HepG2 (cell line): ENCODE results near the gene CCDC116. TPM values are rescaled to one million over a fixed set of nuclear protein-coding genes. Genes with fewer than 3 reads are reported as not detected.

Experiments
- ATAC-seq: fragments of 200-7000 bp; cut with Tn5 transposase; 3 replicates; pipeline ENCODE4 v1.9.1; 2020; ENCODE audit warnings: mild to moderate bottlenecking, moderate library complexity
- BruUV-seq: library from RNA; stranded (reverse); fragments of 400-500 nt; replicated peaks from 2 replicates; lab custom pipeline; 2021; lab: Mats Ljungman, UMichigan
- CTCF ChIA-PET: fragments of 300-600 bp; formaldehyde crosslinking; extraction: SDS; loops from one replicate; lab custom pipeline; 2021; ENCODE audit warnings: low total read pairs, inconsistent platforms, low intra/inter-chr PET ratio; lab: Yijun Ruan, JAX
- POLR2A ChIA-PET: fragments of 350-600 bp; sonication (Branson Sonifier 250); formaldehyde crosslinking; loops from one replicate; lab custom pipeline; 2020; ENCODE audit warnings: antibody characterized with exemption, inconsistent platforms; lab: Yijun Ruan, JAX
- DNase-seq: peaks from one replicate; pipeline ENCODE4 v3.0.0-alpha.2; 2015; ENCODE audit warnings: low spot score
- FAIRE-seq: peaks from 3 replicates; lab custom pipeline; 2011; peaks lifted over from hg19 to GRCh38; lab: Jason Lieb, UNC
- H2AFZ ChIP-seq: one replicate; pipeline ENCODE4 v1.6.1; 2011; ENCODE audit warnings: low read length, inconsistent platforms
- H3K27ac ChIP-seq: fragments of 300-600 bp; 3 replicates; pipeline ENCODE4 v1.8.0; 2011; ENCODE audit warnings: mixed run types, mild to moderate bottlenecking, mixed read lengths, low read length, inconsistent platforms; ENCODE audit not compliant: insufficient read depth; ENCODE audit errors: extremely low read length
- H3K27me3 ChIP-seq, 2 experiments: fragments of 200-600 bp in 1 of 2; 2 replicates in 1 of 2; 3 replicates in 1 of 2; pipeline versions ENCODE4 v1.6.0 to v1.8.0; 2011; ENCODE audit warnings: low read length in 2 of 2, mild to moderate bottlenecking in 2 of 2, moderate library complexity in 2 of 2, inconsistent platforms in 1 of 2; ENCODE audit not compliant: insufficient read depth in 2 of 2, control insufficient read depth in 1 of 2
- H3K36me3 ChIP-seq, 2 experiments: fragments of 200-600 bp in 1 of 2; replicated peaks in 1 of 2; 2 replicates in 1 of 2; 3 replicates in 1 of 2; pipeline versions ENCODE4 v1.5.1 to v1.8.0; 2011; ENCODE audit warnings: low read length in 2 of 2, inconsistent platforms in 1 of 2; ENCODE audit not compliant: insufficient read depth in 2 of 2, control insufficient read depth in 1 of 2
- H3K4me1 ChIP-seq: 2 replicates; pipeline ENCODE4 v1.5.1; 2012; ENCODE audit warnings: low read length, inconsistent platforms; ENCODE audit not compliant: insufficient read depth
- H3K4me2 ChIP-seq: 2 replicates; pipeline ENCODE4 v1.6.0; 2011; ENCODE audit warnings: low read depth, low read length, inconsistent platforms
- H3K4me3 ChIP-seq, 3 experiments: fragments of 200-600 bp in 1 of 3; sonication (generic), shearing (Covaris generic) in 1 of 3; replicated peaks in 1 of 3; 2 replicates each; pipeline ENCODE4 v1.5.1; 2011 to 2016; ENCODE audit warnings: low read length in 3 of 3, inconsistent platforms in 2 of 3, low read depth in 2 of 3, mild to moderate bottlenecking in 2 of 3, control low read depth in 1 of 3, mixed read lengths in 1 of 3; ENCODE audit not compliant: insufficient read depth in 1 of 3
- H3K79me2 ChIP-seq: one replicate; pipeline ENCODE4 v1.6.1; 2011; ENCODE audit warnings: low read length, inconsistent platforms; ENCODE audit not compliant: insufficient read depth
- H3K9ac ChIP-seq: 2 replicates; pipeline ENCODE4 v1.6.0; 2011; ENCODE audit warnings: mild to moderate bottlenecking, low read depth, low read length, inconsistent platforms; ENCODE audit not compliant: insufficient read depth
- H3K9me3 ChIP-seq: 2 replicates; pipeline ENCODE4 v1.5.1; 2012; ENCODE audit warnings: mild to moderate bottlenecking, low read length
- H4K20me1 ChIP-seq: 2 replicates; pipeline ENCODE4 v1.6.0; 2011; ENCODE audit warnings: inconsistent platforms, mild to moderate bottlenecking, low read length, moderate library complexity; ENCODE audit not compliant: insufficient read depth
- ADNP ChIP-seq: sonication (generic); formaldehyde crosslinking; IDR thresholded peaks from 2 replicates; pipeline ENCODE4 v1.4.0; 2020; ENCODE audit warnings: missing genetic modification reagents
- ATF3 ChIP-seq: sonication (generic); formaldehyde crosslinking; IDR thresholded peaks from 2 replicates; pipeline ENCODE4 v1.4.0; 2020; ENCODE audit warnings: missing genetic modification reagents
- ATF5 ChIP-seq: sonication (generic); formaldehyde crosslinking; IDR thresholded peaks from 2 replicates; pipeline ENCODE4 v1.4.0; 2020; ENCODE audit warnings: mild to moderate bottlenecking, low read depth, missing genetic modification reagents
- EED ChIP-seq: sonication (generic); formaldehyde crosslinking; IDR thresholded peaks from 2 replicates; pipeline ENCODE4 v1.5.0; 2020; ENCODE audit warnings: mild to moderate bottlenecking, missing genetic modification reagents
- GFI1 ChIP-seq: sonication (generic); formaldehyde crosslinking; IDR thresholded peaks from 2 replicates; pipeline ENCODE4 v1.5.0; 2020; ENCODE audit warnings: missing genetic modification reagents, mild to moderate bottlenecking, borderline replicate concordance
- HOXA9 ChIP-seq: sonication (generic); formaldehyde crosslinking; IDR thresholded peaks from 2 replicates; pipeline ENCODE4 v1.8.1; 2022; ENCODE audit warnings: missing genetic modification reagents, mild to moderate bottlenecking, moderate library complexity, borderline replicate concordance
- IRF1 ChIP-seq: sonication (generic); formaldehyde crosslinking; IDR thresholded peaks from 2 replicates; pipeline ENCODE4 v1.4.0; 2020; ENCODE audit warnings: low read depth, mild to moderate bottlenecking, missing genetic modification reagents
- RAD51 ChIP-seq: fragments of 450-650 bp; IDR thresholded peaks from 2 replicates; pipeline ENCODE4 v1.6.1; 2016; ENCODE audit warnings: borderline replicate concordance
- TFE3 ChIP-seq: IDR thresholded peaks from 2 replicates; pipeline ENCODE4 v1.6.1; 2016
- ZNF34 ChIP-seq: sonication (generic); formaldehyde crosslinking; IDR thresholded peaks from 2 replicates; pipeline ENCODE4 v1.4.0; 2020; ENCODE audit warnings: mild to moderate bottlenecking, missing genetic modification reagents, borderline replicate concordance
- ZNF883 ChIP-seq: sonication (generic); formaldehyde crosslinking; IDR thresholded peaks from 2 replicates; pipeline ENCODE4 v1.5.1; 2020; ENCODE audit warnings: mild to moderate bottlenecking, missing genetic modification reagents; ENCODE audit errors: not compliant biosample characterization
- WGBS: methylation state at CpG from one replicate; pipeline ENCODE4 v1.1.6; 2017; ENCODE audit warnings: low lambda C conversion rate; 5-methylcytosine and 5-hydroxymethylcytosine counted together
- in situ Hi-C: cut with HindIII; loops from 2 replicates; pipeline ENCODE4 v1.10.0; 2017; ENCODE audit warnings: low pct_unique_long_range_greater_than_20kb; ENCODE audit not compliant: extremely low pct_ligation_motif_present
- intact Hi-C: fragments of 100-400 bp; cut with micrococcal nuclease; formaldehyde crosslinking; loops from one replicate; pipeline ENCODE4 v1.10.0; 2022; ENCODE audit not compliant: unreplicated experiment
- polyA plus RNA-seq, 8 experiments: library from polyadenylated mRNA; depleted of rRNA in 3 of 8; stranded (reverse) in 7 of 8; unstranded in 1 of 8; fragments of >200 nt; fragmentation: Illumina TruSeq in 4 of 8; extraction: Trizol in 4 of 8; gene quantifications; 2 replicates each; pipeline versions ENCODE4 v1.2.1 to v1.2.3, GENCODE V29; 2011 to 2016; ENCODE audit warnings: low read depth in 4 of 8, missing spikeins in 1 of 8, mixed read lengths in 1 of 8; ENCODE audit not compliant: insufficient read depth in 1 of 8
- total RNA-seq, 5 experiments: library from RNA; depleted of rRNA; stranded (reverse); fragments of >200 nt; fragmentation: Illumina TruSeq; extraction: Trizol; gene quantifications; 2 replicates each; pipeline ENCODE4 v1.2.3, GENCODE V29; 2016; ENCODE audit warnings: low read depth in 1 of 5
- TF ChIP-seq, protein P1 (sequence below): sonication (generic); formaldehyde crosslinking; conservative IDR thresholded peaks from 2 replicates; pipeline ENCODE4 v1.4.0; 2020; ENCODE audit warnings: missing genetic modification reagents
- TF ChIP-seq, protein P2 (sequence below): IDR thresholded peaks from 2 replicates; pipeline ENCODE4 v1.6.1; 2016; ENCODE audit warnings: missing biosample characterization, missing genetic modification reagents, low read depth

CCDC116 gene
- total and polyA plus RNA-seq, 2 of the 13 experiments (the other 11 are each of a cell fraction or from before 2014, with no cell fraction given), result 0.15 to 0.33 TPM

DNA sequence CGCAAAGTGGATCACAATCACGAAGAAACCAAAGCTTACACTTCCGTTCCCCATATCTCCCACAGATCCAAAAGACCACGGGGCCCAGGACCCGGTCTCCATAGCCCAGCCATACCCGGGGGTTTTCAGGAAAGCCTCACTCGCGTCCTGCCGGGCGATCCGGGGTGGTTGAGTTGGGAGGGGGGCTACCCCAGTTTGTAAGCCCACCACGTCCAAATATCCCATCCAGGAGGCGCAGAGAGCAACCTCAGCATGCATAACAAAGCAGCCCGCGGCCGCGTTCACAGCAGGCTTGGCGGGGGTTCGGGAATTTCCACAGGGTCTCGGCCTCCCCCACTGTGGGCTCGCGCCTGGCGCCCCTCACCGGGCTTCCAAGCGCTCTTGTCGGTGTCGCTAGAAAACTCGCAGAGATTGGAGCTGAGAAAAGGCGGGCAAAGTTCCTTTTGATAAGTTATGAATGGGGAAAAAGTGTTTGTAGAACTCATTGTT, 19.0 kb downstream of the CCDC116 start (continued):
- TF ChIP-seq ATF5 (CRISPR knock-in tag) (no peak), GFI1 (CRISPR knock-in tag) (peak; percentile 78)

GRCh38 chr22:21652010-21652546, 19.5 kb downstream of the CCDC116 start:
- no TSS peak for BruUV-seq
- intact Hi-C loops, result no loop called here
- ChIA-PET CTCF (no interaction called here), POLR2A (interaction anchor here (2.1 to 3.3 kb wide), 2 partner anchors 11 to 14 kb away, joined by 10 to 17 read pairs; partner anchors contain the start of genes PPIL2 and SDF2L1)
- peak overlapping the region; percentile 73 for H3K9ac ChIP-seq
- H3K4me2 ChIP-seq, result peak overlapping the region; percentile 93
- no peaks in the 10 kb centered on the region; a peak in 1 of 5 replicates for H3K27me3 ChIP-seq
- no peaks in the 10 kb centered on the region for H3K9me3 ChIP-seq
- FAIRE-seq (peak; percentile 42), DNase-seq (peak; percentile 84), ATAC-seq (peak; percentile 95)
- H3K36me3 ChIP-seq, result peaks cover 2 to 16% of the 10 kb centered on the region in 2 experiments; a peak in 4 of 5 replicates
- H3K79me2 ChIP-seq, result no peaks in the 10 kb centered on the region
- peak overlapping the region; percentile 64 to 86 (median 77) for H3K4me3 ChIP-seq
- WGBS, result 0% methylated on average over 24 of the region's 44 CpGs
- H3K4me1 ChIP-seq, result peaks cover 33% of the 10 kb centered on the region
- no peaks in the 10 kb centered on the region for H4K20me1 ChIP-seq
- H3K27ac ChIP-seq, result peak overlapping the region; percentile 77
- in situ Hi-C loops, result no loop called here
- no peak overlapping the region for H2AFZ ChIP-seq
- TF ChIP-seq IRF1 (CRISPR knock-in tag) (no peak), ATF3 (CRISPR knock-in tag) (no peak), ZNF883 (CRISPR knock-in tag) (peak; percentile 46), EED (CRISPR knock-in tag) (no peak), HOXA9 (CRISPR knock-in tag) (no peak), ADNP (no peak), ZNF34 (CRISPR knock-in tag) (no peak), RAD51 (no peak), TFE3 (CRISPR knock-in tag) (no peak)
- TF ChIP-seq, protein P1, sequence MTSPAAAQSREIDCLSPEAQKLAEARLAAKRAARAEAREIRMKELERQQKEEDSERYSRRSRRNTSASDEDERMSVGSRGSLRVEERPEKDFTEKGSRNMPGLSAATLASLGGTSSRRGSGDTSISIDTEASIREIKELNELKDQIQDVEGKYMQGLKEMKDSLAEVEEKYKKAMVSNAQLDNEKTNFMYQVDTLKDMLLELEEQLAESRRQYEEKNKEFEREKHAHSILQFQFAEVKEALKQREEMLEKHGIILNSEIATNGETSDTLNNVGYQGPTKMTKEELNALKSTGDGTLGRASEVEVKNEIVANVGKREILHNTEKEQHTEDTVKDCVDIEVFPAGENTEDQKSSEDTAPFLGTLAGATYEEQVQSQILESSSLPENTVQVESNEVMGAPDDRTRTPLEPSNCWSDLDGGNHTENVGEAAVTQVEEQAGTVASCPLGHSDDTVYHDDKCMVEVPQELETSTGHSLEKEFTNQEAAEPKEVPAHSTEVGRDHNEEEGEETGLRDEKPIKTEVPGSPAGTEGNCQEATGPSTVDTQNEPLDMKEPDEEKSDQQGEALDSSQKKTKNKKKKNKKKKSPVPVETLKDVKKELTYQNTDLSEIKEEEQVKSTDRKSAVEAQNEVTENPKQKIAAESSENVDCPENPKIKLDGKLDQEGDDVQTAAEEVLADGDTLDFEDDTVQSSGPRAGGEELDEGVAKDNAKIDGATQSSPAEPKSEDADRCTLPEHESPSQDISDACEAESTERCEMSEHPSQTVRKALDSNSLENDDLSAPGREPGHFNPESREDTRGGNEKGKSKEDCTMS (CRISPR knock-in tag), result no peak
- TF ChIP-seq, protein P2, sequence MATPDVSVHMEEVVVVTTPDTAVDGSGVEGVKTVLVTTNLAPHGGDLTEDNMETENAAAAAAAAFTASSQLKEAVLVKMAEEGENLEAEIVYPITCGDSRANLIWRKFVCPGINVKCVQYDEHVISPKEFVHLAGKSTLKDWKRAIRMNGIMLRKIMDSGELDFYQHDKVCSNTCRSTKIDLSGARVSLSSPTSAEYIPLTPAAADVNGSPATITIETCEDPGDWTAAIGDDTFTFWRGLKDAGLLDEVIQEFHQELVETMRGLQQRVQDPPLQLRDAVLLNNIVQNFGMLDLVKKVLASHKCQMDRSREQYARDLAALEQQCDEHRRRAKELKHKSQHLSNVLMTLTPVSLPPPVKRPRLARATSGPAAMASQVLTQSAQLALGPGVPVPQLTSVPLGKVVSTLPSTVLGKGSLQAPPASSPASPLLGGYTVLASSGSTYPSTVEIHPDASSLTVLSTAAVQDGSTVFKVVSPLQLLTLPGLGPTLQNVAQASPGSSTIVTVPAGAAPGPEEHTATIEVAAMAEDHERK (CRISPR knock-in tag), result no peak
